ENCODE data around the gene TNIK. TPM values are rescaled to one million over a fixed set of nuclear protein-coding genes. Genes with fewer than 3 reads are reported as not detected.

The TNIK gene
- total and polyA plus RNA-seq, 4 donors = 3.7 to 9.8 (median 5.2) TPM

- no peak for TF ChIP-seq SP1 (IDR thresholded peaks at IDR 0.05)
- TF ChIP-seq ATF3 (IDR thresholded peaks at IDR 0.05) = no peak
- TF ChIP-seq ZBTB33 (IDR thresholded peaks at IDR 0.05) = no peak
- TF ChIP-seq CTCF (IDR thresholded peaks at IDR 0.05; ENCODE audit: low read depth, low read length, missing input control) = no peak
- no peak for TF ChIP-seq JUND (IDR thresholded peaks at IDR 0.05)
- TF ChIP-seq RAD21 (IDR thresholded peaks at IDR 0.05) = no peak
- no peak for TF ChIP-seq RXRA (IDR thresholded peaks at IDR 0.05)
- no peak for TF ChIP-seq HNF4G (IDR thresholded peaks at IDR 0.05)
- TF ChIP-seq GABPA (IDR thresholded peaks at IDR 0.05 in 1 of 2, conservative IDR thresholded peaks at IDR 0.05 in 1 of 2) = no peak
- TF ChIP-seq FOXA2 (IDR thresholded peaks at IDR 0.05) = no peak
- TF ChIP-seq TAF1 (conservative IDR thresholded peaks at IDR 0.05) = no peak
- no peak for TF ChIP-seq YY1 (IDR thresholded peaks at IDR 0.05)
- TF ChIP-seq HNF4A (conservative IDR thresholded peaks at IDR 0.05) = no peak
- no peak for TF ChIP-seq EGR1 (IDR thresholded peaks at IDR 0.05; ENCODE audit: low read depth in 2 of 2)
- no peak for TF ChIP-seq MAX (IDR thresholded peaks at IDR 0.05)
- TF ChIP-seq FOXA1 (IDR thresholded peaks at IDR 0.05) = no peak
- no peak for TF ChIP-seq NR2F2 (IDR thresholded peaks at IDR 0.05)
- no peak for TF ChIP-seq REST (IDR thresholded peaks at IDR 0.05)
- H3K27me3 ChIP-seq (ENCODE audit: control insufficient read depth in 4 of 4, insufficient read depth in 4 of 4, low read length in 3 of 4) = no peaks in the 10 kb centered on the region
- no peak overlapping the region for H3K4me3 ChIP-seq (ENCODE audit: low read depth in 1 of 3, low read length in 3 of 3)
- peaks cover 0 to 2% (median 0%) of the 10 kb centered on the region in 4 donors for H3K36me3 ChIP-seq (ENCODE audit: control insufficient read depth in 4 of 4, insufficient read depth in 3 of 4, low read depth in 1 of 4, low read length in 3 of 4)
- H3K27ac ChIP-seq (ENCODE audit: low read depth in 1 of 2, low read length in 2 of 2) = no peak overlapping the region
- no peaks in the 10 kb centered on the region for H3K4me1 ChIP-seq (ENCODE audit: control insufficient read depth in 4 of 4, insufficient read depth in 4 of 4, low read length in 3 of 4)
- no peaks in the 10 kb centered on the region for H3K9me3 ChIP-seq (ENCODE audit: control insufficient read depth in 4 of 4, low read length in 3 of 4)
- H3K9ac ChIP-seq (ENCODE audit: low read depth in 1 of 2, low read length in 2 of 2) = no peak overlapping the region
- no peak for DNase-seq (ENCODE audit: low spot score)
Measured at GRCh38 chr3:171116365-171116764, 343.8 kb downstream of the TNIK start.
